ENCODE data around the gene ULBP2. TPM values are rescaled to one million over a fixed set of nuclear protein-coding genes. Genes with fewer than 3 reads are reported as not detected.
"Not testable (repeated sequence)": the region's sequence is repeated elsewhere in the genome, so short reads cannot be mapped to it uniquely, and the experiment has no call there.

Gene ULBP2
- total RNA-seq, 1 donor = 6.9 TPM

- no peak overlapping the region for H3K4me3 ChIP-seq (ENCODE audit: low read depth, low read length)
- DNase-seq (ENCODE audit: low read depth) = no peak
- TF ChIP-seq CTCF (IDR thresholded peaks at IDR 0.05; ENCODE audit: insufficient read depth, low read depth, low read length) = no peak
These were observed 37.0 kb upstream of the ULBP2 start for GRCh38 chr6:149904661-149905370.

- no peak overlapping the region for H3K4me3 ChIP-seq (ENCODE audit: low read depth, low read length)
- DNase-seq (ENCODE audit: low read depth) = no peak
- TF ChIP-seq CTCF (IDR thresholded peaks at IDR 0.05; ENCODE audit: insufficient read depth, low read depth, low read length) = no peak
These were observed 36.4 kb upstream of the ULBP2 start for GRCh38 chr6:149905371-149905910.

GRCh38 chr6:149905911-149906371 lies 35.9 kb upstream of the ULBP2 start:
- no peak for TF ChIP-seq CTCF (IDR thresholded peaks at IDR 0.05; ENCODE audit: insufficient read depth, low read depth, low read length)
- H3K4me3 ChIP-seq (ENCODE audit: low read depth, low read length) = no peak overlapping the region
- no peak for DNase-seq (ENCODE audit: low read depth)

GRCh38 chr6:149906405-149906804 lies 35.4 kb upstream of the ULBP2 start:
- H3K4me3 ChIP-seq (ENCODE audit: low read depth, low read length) = no peak overlapping the region
- DNase-seq (ENCODE audit: low read depth) = no peak
- TF ChIP-seq CTCF (IDR thresholded peaks at IDR 0.05; ENCODE audit: insufficient read depth, low read depth, low read length) = no peak

- TF ChIP-seq CTCF (IDR thresholded peaks at IDR 0.05; ENCODE audit: insufficient read depth, low read depth, low read length) = no peak
- no peak for DNase-seq (ENCODE audit: low read depth)
- H3K4me3 ChIP-seq (ENCODE audit: low read depth, low read length) = no peak overlapping the region
These were observed 34.5 kb upstream of the ULBP2 start for GRCh38 chr6:149907317-149907716.

GRCh38 chr6:149908480-149908879 lies 33.3 kb upstream of the ULBP2 start:
- DNase-seq (ENCODE audit: low read depth); H3K4me3 ChIP-seq (ENCODE audit: low read depth, low read length): not testable (repeated sequence)

- DNase-seq (ENCODE audit: low read depth) = no peak
- TF ChIP-seq CTCF (IDR thresholded peaks at IDR 0.05; ENCODE audit: insufficient read depth, low read depth, low read length) = no peak
- no peak overlapping the region for H3K4me3 ChIP-seq (ENCODE audit: low read depth, low read length)
These were observed 31.9 kb upstream of the ULBP2 start for GRCh38 chr6:149909701-149910470.
